Endometrium (tissue), 2 donors: ENCODE measurements around the gene MDN1.
"Not testable (repeated sequence)": the region's sequence is repeated elsewhere in the genome, so short reads cannot be mapped to it uniquely, and the experiment has no call there.

Source experiments
- FAIRE-seq: peaks from 2 replicates; lab custom pipeline; 2012; peaks lifted over from hg19 to GRCh38; lab: Jason Lieb, UNC
- donor health status: control.
- donor health status: control.

The MDN1 gene

DNA sequence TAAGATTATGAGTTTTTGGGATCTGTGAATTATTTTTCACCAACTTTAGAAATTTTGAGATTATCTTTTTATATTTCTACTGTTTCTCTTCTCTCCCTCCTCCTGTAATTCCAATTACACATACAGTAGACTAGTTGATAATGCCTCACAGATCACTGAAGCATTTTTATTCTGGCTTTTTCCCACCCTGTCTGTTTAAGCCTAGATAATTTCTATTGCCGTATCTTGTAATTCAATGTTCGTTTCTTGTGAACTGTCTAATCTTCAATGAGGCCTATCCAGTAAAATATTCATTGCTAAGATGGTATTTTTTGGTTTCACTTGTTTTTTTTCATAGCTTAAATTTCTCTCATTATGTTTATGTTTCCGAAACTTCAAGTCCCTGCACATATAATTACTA, 12.0 kb downstream of the MDN1 start:
- no peak for FAIRE-seq

DNA sequence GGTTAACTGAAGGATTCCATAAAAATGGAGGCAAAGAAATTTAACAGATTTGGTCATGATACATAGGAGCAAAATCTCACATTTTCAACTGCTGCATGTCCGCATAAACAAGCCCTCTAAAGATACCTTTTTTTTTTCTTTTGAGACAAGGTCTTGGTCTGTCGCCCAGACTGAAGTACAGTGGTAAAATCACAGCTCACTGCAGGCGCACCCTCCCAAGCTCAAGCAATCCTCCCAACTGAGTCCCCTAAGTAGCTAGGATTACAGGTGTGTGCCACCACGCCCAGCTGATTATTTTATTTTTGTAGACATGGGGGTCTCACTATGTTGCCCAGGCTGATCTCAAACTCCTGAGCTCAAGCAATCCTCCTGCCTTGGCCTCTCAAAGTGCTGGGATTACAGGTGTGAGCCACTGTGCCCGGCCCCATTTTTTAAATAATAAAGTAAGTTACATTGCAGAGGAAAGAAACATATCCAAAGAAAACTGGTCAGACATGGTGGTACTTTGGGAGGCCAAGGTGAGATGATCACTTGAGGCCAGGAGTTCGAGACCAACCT, 13.7 kb downstream of the MDN1 start:
- FAIRE-seq = no peak

DNA sequence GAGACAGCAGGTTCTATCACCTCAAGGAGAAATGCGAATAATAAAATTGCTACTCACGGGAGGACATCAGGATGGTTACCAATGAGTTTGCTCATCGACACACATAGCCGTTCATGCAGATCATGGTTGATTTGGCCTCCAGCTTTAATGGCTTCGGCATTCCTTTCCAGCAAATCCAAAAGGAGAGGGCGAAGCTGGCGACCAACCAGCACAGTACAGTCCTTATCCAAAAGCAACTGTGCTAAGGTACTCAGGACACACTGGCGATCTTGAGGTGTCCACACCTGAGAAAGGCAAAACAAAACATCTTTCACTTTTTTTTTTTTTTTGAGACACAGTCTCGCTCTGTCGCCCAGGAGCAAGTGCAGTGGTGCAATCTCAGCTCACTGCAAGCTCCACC, 16.3 kb downstream of the MDN1 start:
- no peak for FAIRE-seq

DNA sequence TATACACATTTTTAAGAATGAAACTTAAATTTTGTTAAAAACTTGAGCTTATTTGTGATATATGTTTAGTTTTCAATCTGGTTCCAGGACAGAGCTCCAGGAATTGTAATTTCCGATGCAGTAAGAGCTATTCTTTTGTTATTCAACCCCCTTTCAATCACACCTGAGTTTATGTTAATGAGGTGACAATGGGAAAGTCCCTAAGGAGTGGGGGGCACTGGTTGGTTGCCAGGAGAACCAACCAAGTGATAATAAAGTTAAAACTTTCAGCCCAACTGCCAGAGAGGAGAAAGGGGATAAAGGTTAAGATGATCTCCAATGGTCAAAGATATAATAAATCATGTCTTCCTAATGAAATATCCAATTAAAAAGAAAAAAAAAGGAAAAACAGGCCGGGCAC, 19.8 kb downstream of the MDN1 start:
- FAIRE-seq = no peak

DNA sequence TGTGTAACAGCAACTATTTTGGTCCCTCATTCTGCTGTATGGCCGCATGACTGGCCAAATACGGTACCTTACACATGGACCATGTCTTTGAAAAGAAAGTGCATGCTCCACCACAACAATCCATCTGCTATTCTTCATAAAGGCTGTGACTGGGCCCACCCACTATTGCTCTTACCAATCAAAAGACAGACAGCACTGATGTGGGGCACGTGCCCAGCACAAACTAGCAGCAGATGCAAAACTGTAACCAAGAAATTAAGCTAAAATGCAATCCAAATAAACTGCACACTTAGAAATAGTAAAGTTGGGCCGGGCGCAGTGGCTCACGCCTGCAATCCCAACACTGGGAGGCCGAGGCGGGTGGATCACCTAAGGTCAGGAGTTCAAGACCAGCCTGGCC, 20.5 kb downstream of the MDN1 start:
- FAIRE-seq = no peak

DNA sequence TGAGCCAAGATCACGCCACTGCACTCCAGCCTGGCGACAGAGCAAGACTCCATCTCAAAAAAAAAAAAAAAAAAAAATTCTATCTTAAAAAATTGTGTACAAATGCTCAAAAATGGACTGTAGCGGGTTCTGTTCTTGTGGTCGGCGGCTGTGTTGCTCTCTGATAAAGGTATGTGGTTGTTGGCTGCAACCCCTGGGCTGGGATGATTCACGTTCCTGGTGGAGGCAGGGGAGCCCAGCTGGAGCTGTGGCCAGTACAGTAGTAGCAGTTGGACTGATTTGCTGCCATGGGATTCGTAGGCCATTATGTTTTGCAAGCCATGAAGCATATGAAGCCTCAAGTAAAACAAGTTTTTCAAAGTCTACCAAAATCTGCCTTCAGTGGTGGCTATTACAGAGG, 22.3 kb downstream of the MDN1 start:
- FAIRE-seq = no peak

DNA sequence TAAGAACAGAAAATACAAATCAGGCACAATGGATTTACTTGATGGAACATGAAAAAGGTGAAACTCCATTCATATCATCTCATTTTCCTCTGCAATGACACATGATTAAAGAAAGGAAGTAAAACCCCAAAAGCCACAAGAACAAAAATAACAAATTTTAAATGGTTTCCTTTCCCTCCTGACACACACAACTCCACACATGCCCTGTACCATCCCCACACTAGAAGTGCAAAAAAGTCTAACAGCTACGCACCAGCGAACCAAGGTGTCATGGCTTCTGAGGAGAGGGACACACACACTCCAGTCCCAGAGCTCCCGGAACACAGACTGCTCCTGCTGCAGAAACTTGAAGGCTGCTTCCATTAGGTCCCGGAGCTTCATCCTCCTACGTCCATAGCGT, 25.3 kb downstream of the MDN1 start:
- no peak for FAIRE-seq

DNA sequence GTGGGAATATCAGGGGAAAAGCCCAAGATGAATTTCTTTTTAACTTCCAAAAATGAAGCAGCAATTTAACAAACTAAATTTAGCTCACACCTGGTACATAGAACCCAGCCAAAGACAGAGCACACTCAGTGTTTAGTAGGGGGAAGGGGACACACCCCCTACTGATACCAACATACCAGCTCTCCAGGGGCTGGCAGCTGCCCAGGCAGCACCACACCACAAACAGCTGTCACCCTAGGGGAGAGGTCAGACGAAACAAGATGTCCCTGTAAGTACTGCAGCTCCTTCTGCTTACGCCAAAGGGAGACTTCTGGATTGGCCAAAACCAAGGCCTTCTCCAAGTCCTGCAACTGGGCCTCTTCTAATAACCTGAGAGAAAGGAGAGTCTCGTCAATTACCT, 26.0 kb downstream of the MDN1 start:
- FAIRE-seq = no peak

DNA sequence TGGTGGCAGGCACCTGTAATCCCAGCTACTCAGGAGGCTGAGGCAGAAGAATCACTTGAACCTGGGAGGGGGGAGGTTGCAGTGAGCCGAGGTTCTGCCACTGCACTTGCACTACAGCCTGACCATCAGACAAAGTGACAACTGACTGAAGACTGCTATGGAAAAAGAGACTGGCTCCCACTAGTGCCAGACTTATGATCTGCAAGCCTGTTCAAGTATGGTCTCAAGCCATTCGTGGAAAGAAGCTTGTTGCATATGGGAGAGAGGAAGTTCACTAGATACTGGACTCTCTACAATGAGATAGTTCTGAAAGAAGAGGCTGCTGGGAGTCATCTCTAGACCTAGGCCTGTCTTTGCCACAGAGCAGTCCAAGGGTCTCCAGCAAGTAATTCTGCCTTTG, 26.7 kb downstream of the MDN1 start:
- FAIRE-seq = no peak

DNA sequence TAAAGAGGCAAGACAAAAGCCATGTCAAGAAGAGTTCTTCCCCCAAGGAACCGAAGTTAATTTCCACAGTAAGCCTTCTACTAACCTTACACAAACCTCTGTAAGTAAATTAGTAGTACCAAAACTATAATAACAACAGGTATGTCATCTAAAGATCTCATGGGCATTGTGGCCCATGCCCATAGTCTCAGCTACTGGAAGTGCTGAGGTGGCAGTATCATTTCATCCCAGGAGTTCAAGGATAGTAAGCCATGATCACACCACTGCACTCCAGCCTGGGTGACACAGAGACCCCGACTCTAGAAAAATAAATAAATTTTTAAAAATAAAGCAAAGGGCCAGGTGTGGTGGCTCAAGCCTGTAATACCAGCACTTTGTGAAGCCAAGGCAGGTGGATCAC, 29.2 kb downstream of the MDN1 start:
- FAIRE-seq = no peak

DNA sequence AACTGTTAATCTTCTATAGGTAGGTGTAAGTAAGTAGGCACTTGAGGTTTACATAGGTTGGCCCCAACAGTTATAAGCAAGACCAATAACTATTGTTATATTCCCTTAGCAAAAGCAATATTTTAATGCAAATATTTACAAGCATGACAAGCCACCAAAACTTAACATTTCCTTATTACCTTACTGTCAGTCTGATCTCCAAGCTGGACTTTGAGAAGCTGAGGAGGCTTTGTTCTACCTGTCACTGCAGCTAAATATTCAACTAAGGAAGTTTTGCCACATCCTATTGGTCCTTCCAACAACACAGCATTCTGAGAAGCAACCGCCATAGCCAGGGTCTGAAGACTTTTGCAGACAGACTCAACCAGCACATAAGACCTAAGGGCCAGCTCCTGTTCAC, 29.6 kb downstream of the MDN1 start:
- FAIRE-seq = no peak

DNA sequence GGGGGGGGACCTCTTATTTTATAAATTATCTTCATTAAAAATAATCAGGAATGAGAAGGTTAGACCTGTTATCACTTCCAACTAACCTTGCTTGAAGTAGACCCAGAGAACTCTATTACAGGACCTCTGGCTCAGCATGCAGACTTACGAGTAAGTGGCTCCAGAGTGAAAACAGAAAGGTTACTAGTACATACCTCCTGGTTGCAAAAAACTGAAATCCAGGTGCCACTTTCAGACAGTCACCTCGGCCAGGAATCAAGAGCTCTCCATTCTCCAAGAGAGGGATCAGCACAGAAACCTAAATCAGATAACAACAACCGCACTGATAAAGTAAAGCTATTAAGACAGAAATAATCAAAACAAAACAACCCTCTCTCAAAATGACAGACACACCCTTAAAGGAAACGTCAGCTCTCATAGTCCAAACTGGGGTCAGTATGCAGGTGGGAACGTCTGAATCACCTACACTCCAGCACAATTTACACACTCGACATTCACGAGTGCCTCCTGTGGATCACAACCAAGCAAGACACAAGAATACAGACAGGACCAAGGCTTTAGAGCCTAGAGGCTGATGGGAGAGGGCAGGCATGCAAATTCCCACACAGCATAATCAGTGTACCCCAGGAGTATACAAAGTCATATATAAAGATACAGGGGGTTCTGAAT, 31.8 kb downstream of the MDN1 start:
- no peak for FAIRE-seq

DNA sequence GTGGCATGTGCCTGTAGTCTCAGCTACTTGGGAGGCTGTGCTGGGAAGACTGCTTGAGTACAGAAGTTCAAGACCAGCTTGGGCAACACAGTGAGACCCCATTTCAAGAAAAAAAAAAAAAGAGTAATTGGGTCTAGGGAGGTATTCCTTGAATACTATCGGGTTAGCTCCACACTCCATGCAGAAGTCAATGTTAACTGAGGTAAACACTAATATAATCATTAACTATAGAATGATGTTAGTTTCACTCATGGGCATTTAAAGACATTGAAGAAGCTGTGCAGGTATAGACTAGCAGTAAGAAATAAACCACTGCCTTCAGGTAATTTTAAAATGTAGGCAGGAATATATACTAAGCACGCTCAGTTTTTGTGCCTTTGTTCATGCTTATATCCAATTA, 32.6 kb downstream of the MDN1 start:
- no peak for FAIRE-seq

DNA sequence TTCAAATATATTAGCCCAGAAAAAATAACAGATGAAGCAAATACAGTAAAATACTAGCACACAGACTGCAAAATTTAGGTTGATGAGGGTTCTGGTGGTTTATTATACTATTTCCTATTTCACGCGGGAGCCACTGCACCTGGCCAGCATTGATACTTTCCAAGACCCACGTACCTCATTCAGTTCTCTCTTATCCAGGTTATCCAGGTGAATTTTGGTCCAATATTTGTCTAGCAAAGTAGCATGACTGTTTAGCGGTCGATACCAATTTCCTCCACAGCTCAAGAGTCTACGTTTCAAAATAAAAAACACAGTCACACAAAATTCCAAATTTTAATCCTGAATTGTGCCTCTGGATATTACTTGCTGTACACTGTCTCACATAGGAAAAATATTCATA, 34.8 kb downstream of the MDN1 start:
- no peak for FAIRE-seq

DNA sequence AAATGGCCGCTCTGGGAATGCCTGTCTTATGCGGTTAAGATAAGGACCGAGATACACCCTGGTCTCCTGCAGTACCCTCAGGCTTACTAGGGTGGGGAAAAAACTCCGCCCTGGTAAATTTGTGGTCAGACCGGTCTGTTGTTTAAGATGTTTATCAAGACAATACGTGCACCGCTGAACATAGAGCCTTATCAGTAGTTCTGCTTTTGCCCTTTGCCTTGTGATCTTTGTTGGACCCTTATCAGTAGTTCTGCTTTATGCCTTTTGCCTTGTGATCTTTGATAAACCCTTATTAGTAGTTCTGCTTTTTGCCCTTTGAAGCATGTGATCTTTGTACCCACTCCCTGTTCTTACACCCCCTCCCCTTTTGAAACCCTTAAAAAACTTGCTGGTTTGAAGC, 36.3 kb downstream of the MDN1 start:
- FAIRE-seq = not testable (repeated sequence)

DNA sequence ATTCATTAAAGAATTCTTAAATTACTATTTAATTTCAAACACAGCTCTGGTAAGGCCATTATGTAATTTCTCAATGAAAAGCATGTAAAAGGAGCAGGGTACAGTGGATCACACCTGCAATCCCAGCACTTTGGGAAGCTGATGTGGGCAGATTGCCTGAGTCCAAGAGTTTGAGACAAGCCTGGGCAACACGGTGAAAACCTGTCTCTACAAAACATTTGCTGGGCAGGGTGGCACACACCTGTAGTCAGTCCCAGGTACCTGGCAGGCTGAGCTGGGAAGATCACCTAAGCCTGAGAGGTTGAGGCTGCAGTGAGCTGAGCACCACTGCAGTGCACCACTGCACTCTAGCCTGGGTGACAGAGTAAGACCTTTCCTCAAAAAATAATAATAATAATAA, 37.4 kb downstream of the MDN1 start:
- FAIRE-seq = no peak

DNA sequence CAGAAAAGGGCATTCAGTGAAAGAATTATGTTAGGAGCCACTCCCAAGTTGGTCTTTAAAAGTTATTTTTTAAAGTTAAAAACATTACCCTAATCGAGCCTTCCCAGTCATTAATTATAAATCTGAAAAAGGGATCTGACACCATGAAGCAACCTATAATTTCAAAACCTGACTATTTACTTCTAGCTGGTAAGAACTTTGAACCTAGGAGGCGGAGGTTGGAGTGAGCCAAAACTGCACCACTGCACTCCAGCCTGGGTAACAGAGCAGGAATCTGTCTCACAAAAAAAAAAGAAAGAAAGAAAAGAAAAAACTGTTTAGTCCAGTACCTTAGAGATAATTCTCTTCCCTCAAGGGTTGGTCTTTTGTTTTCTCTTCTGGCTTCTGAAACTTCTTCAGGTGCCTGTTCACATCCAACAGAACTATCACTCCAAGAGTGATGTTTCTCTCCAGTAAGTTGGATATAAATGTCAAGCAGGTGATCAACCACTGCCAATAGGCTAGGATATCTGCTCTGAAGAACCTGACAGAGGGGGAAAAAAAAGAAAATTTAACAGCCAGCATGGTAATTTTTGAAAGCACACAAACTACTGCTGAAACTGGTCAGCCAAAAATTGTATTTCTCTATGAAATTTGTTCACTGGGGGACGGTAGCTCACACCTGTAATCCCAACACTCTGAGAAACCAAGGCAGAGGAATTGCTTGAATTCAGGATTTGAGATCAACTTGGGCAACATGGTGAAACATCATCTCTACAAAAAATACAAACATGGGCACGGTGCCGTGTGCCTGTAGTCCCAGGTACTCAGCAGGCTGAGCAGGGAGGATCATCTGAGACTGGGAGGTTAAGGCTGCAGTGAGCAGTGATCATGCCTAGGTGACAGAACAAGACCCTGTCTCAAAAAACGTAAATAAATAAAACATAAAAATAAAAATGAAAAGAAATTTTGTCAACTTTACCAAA, 38.2 kb downstream of the MDN1 start:
- no peak for FAIRE-seq

DNA sequence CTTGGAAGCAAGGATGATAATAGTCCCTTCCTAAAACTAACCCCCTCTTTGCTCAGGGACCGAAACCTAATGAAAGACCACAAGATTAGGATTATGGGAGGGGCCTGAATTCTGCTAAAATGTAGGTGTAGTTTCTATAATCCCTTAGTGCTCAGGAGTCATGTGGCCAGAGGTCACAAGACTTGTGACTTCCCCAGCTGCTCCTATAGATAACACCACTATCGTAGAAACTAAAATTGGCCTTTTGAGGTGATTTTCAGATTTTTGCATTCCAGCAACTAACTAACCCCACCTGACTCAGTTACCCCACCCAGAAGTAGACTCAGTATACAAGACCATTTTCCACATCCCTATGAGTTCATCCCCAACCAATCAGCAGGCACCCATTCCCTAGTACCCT, 42.1 kb downstream of the MDN1 start:
- FAIRE-seq = no peak

DNA sequence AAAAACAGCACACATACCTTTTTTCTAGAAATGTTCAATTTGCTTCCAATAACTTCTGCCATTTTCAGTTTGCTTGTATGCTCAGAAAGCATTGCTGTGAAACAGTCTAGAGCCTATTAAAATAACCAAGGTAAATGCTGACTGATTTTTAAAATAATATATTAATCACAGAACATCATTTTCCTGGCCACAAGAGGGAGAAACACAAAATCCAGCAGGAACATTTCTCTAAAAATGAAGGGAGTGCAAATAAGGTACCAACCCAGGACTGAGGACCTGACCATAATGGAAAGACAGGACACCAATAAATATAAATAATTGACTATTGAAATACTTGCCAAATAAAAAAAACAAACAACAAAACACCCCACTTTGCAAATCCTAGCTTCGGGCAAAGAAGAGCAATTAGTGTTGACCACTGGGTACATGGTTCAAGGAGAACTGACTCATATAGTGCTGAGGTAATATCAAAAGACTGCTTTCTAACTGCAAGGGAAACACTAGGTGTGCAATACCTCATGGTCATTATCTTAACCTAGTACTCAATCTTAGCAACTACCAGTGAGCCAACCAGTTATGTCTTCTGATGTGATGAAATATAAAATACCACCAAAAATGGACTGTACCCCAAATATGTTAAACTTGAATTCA, 42.9 kb downstream of the MDN1 start:
- no peak for FAIRE-seq

DNA sequence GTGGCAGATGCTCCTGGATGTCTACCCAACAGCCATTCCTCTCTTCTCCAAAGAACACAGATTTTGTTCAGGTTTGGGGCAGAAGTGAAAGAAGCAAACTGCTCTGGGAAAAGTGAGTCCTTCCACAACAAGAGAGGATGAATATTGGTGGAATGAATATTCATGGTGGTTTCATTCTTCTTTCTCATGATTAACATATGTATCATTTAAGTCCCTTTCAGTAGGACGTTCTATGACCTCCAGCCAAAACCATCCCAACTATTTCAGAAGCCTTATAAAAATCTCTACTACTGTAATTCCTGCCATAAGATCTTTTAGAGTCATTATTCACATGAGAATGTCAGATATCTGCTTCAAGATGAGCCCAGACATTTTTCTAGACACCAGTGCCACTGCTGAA, 44.4 kb downstream of the MDN1 start:
- FAIRE-seq = no peak

DNA sequence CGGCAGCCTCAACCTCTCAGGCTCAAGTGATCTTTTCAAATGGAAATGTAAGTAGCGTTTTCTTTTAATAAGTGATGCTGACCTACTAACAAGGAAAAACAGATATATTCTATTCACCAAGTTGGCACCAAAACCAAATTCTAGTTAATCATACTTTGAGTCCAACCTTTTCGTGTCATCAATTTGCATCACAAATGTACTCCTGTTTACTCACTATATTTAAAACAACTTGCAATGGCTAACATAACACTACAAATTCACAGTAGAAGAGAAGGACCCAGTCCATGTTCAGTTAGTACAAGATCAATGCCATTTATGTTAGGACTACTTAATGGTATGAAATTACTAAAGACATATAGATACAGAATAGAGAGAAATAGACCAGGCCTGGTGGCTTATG, 50.0 kb downstream of the MDN1 start:
- no peak for FAIRE-seq

DNA sequence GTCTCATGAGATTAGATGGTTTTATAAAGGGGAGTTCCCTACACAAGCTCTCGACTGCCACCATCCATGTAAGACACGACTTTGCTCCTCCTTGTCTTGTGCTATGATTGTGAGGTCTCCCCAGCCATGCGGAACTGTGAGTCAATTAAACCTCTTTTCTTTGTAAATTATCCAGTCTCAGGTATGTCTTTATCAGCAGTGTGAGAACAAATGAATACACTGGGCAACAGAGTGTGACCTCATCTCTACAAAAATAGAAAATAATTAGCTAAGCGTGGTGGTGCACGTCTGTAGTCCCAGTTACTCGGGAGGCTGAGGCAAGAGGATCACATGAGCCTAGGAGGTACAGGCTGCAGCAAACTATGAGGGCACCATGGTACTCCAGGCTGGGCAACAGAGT, 51.3 kb downstream of the MDN1 start:
- FAIRE-seq = no peak

DNA sequence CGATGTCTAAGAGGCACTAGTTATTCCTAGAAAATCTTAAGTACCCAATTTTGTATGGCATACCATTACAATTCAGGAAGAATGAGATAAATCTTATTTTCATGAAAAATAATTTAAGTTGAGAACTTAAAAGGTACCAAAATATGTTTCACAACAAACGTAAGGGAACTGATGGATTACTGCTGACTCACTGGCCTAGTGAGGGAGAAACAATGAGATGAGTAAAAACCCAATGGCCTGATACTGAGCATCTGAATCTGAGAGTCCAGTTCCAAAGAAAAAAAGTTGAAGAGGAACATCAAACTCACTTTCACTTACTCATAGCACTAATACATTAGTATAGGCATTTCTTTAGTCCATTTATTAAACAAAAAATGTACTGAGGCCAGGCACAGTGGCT, 56.0 kb downstream of the MDN1 start:
- no peak for FAIRE-seq
